ENCODE measurements around the gene TRMT11.

Gene TRMT11

GRCh38 chr6:126075335-126076071 is 89.2 kb downstream of the TRMT11 start:
- DNase-seq (ENCODE audit: low read depth, low spot score) = no peak

DNA sequence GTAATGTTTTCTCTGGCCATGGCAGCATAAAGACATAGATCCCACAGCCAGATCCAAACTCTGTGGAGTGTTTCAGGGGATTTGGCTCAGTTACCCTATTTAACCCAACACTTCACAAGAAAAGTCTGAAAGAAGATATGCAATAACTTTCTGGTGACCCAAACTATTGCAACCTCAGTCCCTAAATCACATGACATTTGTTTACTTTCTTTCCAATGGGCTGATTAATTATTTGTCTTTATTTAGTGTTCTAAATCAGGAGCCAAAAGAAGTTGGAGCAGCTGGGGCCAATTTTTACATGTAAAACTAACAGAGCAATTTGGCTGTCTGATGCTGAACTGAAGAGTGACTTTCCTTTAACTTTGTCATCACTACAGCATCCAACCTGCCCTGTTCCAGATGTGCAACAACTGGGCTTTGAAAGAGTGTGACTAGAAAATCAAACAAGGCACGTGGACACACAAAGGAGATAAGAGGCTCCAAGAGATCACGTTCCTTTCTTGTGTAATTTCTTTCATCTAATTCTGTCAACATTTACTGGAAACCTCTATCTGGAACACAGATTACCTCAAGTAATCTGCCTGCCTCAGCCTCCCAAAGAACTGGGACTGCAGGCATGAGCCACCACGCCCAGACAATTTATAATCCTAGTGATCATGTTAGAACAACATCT is 90.8 kb downstream of the TRMT11 start:
- DNase-seq (ENCODE audit: low read depth, low spot score) = no peak

- no peak for DNase-seq (ENCODE audit: low read depth, low spot score)
Observed at GRCh38 chr6:126077810-126078776, 91.8 kb downstream of the TRMT11 start.

GRCh38 chr6:126083875-126084274 is 97.5 kb downstream of the TRMT11 start:
- no peak for DNase-seq (ENCODE audit: low read depth, low spot score)

DNA sequence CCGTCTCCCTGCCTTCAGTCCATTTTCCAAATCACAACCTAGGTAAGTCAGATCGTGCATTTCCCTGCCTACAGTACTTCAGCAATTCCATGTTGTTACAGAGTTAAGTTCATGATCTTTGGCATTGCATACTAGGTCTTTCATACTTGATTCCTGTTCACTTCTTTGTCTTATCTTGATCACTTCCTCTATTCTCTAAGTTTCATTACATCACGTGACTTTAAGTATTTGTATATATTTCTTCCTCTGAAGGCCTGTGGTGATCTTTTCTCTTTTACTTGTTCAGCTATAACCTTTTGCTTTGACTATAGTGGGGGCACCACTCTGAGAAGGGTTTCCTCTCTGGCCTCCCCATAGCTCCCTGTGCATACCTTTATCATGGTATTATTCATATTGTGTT is 100.2 kb downstream of the TRMT11 start:
- no peak for DNase-seq (ENCODE audit: low read depth, low spot score)
